H1 (cell line): ENCODE data around the gene SLC39A11. TPM values are rescaled to one million over a fixed set of nuclear protein-coding genes. Genes with fewer than 3 reads are reported as not detected.

ENCODE experiments used
- CTCF ChIA-PET: fragments of 300-600 bp; sonication (Branson Sonifier 250); formaldehyde crosslinking; loops from one replicate; lab custom pipeline; 2021; ENCODE audit not compliant: partially characterized antibody; lab: Charles Lee
- POLR2A ChIA-PET: fragments of 300-600 bp; sonication (Branson Sonifier 250); formaldehyde crosslinking; loops from one replicate; lab custom pipeline; 2021; ENCODE audit warnings: inconsistent platforms; ENCODE audit not compliant: partially characterized antibody; lab: Charles Lee
- DNase-seq, 2 experiments: peaks; one replicate each; pipeline versions ENCODE4 v3.0.0 to v3.0.0-alpha.2; 2010 to 2022; ENCODE audit warnings: low spot score in 2 of 2, low read depth in 1 of 2, mixed read lengths in 1 of 2
- FAIRE-seq: peaks from 2 replicates; lab custom pipeline; 2011; peaks lifted over from hg19 to GRCh38; lab: Jason Lieb, UNC
- H2AFZ ChIP-seq: 2 replicates; pipeline ENCODE4 v1.8.1; 2012; ENCODE audit warnings: low read length, inconsistent platforms
- H2AK5ac ChIP-seq: 2 replicates; pipeline ENCODE4 v1.6.1; 2013; ENCODE audit warnings: low read depth, low read length
- H2BK120ac ChIP-seq: replicated peaks from 2 replicates; pipeline ENCODE3; 2013; ENCODE audit warnings: low read depth, low read length, inconsistent platforms
- H2BK12ac ChIP-seq: 2 replicates; pipeline ENCODE4 v1.6.1; 2013; ENCODE audit warnings: low read depth, low read length
- H2BK15ac ChIP-seq: 2 replicates; pipeline ENCODE4 v1.6.1; 2013; ENCODE audit warnings: low read length
- H2BK20ac ChIP-seq: 2 replicates; pipeline ENCODE4 v1.6.1; 2013; ENCODE audit warnings: low read length
- H2BK5ac ChIP-seq: 2 replicates; pipeline ENCODE4 v1.6.1; 2013; ENCODE audit warnings: low read depth, low read length
- H3K14ac ChIP-seq: 2 replicates; pipeline ENCODE4 v1.6.1; 2013; ENCODE audit warnings: inconsistent platforms; ENCODE audit not compliant: insufficient read length
- H3K18ac ChIP-seq: 2 replicates; pipeline ENCODE4 v1.6.1; 2013; ENCODE audit warnings: low read length; ENCODE audit errors: extremely low read depth
- H3K23ac ChIP-seq: 2 replicates; pipeline ENCODE4 v1.6.1; 2013; ENCODE audit warnings: inconsistent platforms; ENCODE audit not compliant: insufficient read length
- H3K23me2 ChIP-seq: 2 replicates; pipeline ENCODE4 v1.6.1; 2013; ENCODE audit warnings: low read depth, low read length
- H3K27ac ChIP-seq: 2 replicates; pipeline ENCODE4 v1.6.1; 2011; ENCODE audit warnings: low read depth, low read length, inconsistent platforms
- H3K27me3 ChIP-seq, 4 experiments: replicated peaks in 1 of 4; 1 replicate in 1 of 4; 2 replicates in 3 of 4; pipeline versions ENCODE4 v1.6.1 to v1.8.1; 2011 to 2013; ENCODE audit warnings: low read length in 3 of 4, mild to moderate bottlenecking in 3 of 4, inconsistent platforms in 2 of 4, mixed read lengths in 2 of 4, moderate library complexity in 1 of 4; ENCODE audit not compliant: control insufficient read depth in 3 of 4, insufficient read depth in 3 of 4; ENCODE audit errors: extremely low read depth in 1 of 4
- H3K36me3 ChIP-seq, 4 experiments: 2 replicates each; pipeline versions ENCODE4 v1.6.1 to v1.8.1; 2011 to 2013; ENCODE audit warnings: mild to moderate bottlenecking in 4 of 4, low read length in 3 of 4, moderate library complexity in 2 of 4, control low read depth in 1 of 4, inconsistent platforms in 1 of 4; ENCODE audit not compliant: insufficient read depth in 4 of 4, control insufficient read depth in 2 of 4
- H3K4ac ChIP-seq: replicated peaks from 2 replicates; pipeline ENCODE3; 2013; ENCODE audit warnings: low read length, low read depth, mixed read lengths, inconsistent platforms; ENCODE audit not compliant: insufficient read length
- H3K4me1 ChIP-seq, 4 experiments: replicated peaks in 1 of 4; 1 replicate in 1 of 4; 2 replicates in 3 of 4; pipeline versions ENCODE4 v1.6.1 to v1.8.1; 2011 to 2013; ENCODE audit warnings: low read length in 3 of 4, inconsistent platforms in 2 of 4, mixed read lengths in 1 of 4; ENCODE audit not compliant: insufficient read depth in 4 of 4, control insufficient read depth in 3 of 4
- H3K4me2 ChIP-seq, 2 experiments: 2 replicates each; pipeline versions ENCODE4 v1.6.1 to v1.8.1; 2011 to 2013; ENCODE audit warnings: low read depth in 2 of 2, low read length in 2 of 2, control low read depth in 1 of 2, inconsistent platforms in 1 of 2, mild to moderate bottlenecking in 1 of 2; ENCODE audit not compliant: insufficient read depth in 1 of 2
- H3K4me3 ChIP-seq, 4 experiments: fragments of 200-600, 300-600 bp in 1 of 4; sonication (generic), shearing (Covaris generic), sonication (Bioruptor Twin) in 1 of 4; 2 replicates each; pipeline versions ENCODE4 v1.5.1 to v1.8.1; 2011 to 2016; ENCODE audit warnings: low read length in 4 of 4, low read depth in 3 of 4, control low read depth in 2 of 4, inconsistent platforms in 2 of 4, mild to moderate bottlenecking in 2 of 4, mixed read lengths in 1 of 4, moderate library complexity in 1 of 4; ENCODE audit not compliant: insufficient read depth in 2 of 4; ENCODE audit errors: extremely low read depth in 1 of 4
- H3K56ac ChIP-seq: replicated peaks from 2 replicates; pipeline ENCODE3; 2013; ENCODE audit warnings: low read depth, mild to moderate bottlenecking, mixed read lengths, low read length, inconsistent platforms; ENCODE audit not compliant: insufficient read length
- H3K79me1 ChIP-seq: 2 replicates; pipeline ENCODE4 v1.6.1; 2013; ENCODE audit warnings: low read depth, low read length, control low read depth
- H3K79me2 ChIP-seq, 2 experiments: 2 replicates each; pipeline versions ENCODE4 v1.6.1 to v1.8.1; 2012 to 2013; ENCODE audit warnings: low read length in 2 of 2, mild to moderate bottlenecking in 2 of 2, inconsistent platforms in 1 of 2; ENCODE audit not compliant: insufficient read depth in 2 of 2, control insufficient read depth in 1 of 2
- H3K9ac ChIP-seq, 4 experiments: replicated peaks in 1 of 4; 1 replicate in 1 of 4; 2 replicates in 3 of 4; pipeline versions ENCODE4 v1.6.1 to v1.8.1; 2011 to 2013; ENCODE audit warnings: low read depth in 3 of 4, low read length in 3 of 4, control low read depth in 2 of 4, mild to moderate bottlenecking in 2 of 4, moderate library complexity in 2 of 4, inconsistent platforms in 1 of 4; ENCODE audit errors: extremely low read depth in 1 of 4
- H3K9me3 ChIP-seq, 2 experiments: 2 replicates each; pipeline versions ENCODE4 v1.6.1 to v1.8.1; 2012 to 2013; ENCODE audit warnings: mild to moderate bottlenecking in 2 of 2, moderate library complexity in 2 of 2, control low read depth in 1 of 2, inconsistent platforms in 1 of 2, low read depth in 1 of 2, low read length in 1 of 2, mixed read lengths in 1 of 2; ENCODE audit not compliant: insufficient read depth in 2 of 2
- H4K20me1 ChIP-seq, 2 experiments: replicated peaks in 1 of 2; 2 replicates each; pipeline versions ENCODE3 to v1.8.1; 2011 to 2013; ENCODE audit warnings: inconsistent platforms in 2 of 2, low read length in 2 of 2, mild to moderate bottlenecking in 1 of 2; ENCODE audit not compliant: insufficient read depth in 2 of 2, control insufficient read depth in 1 of 2
- H4K5ac ChIP-seq: 2 replicates; pipeline ENCODE4 v1.6.1; 2013; ENCODE audit warnings: low read length, low read depth, mixed read lengths, inconsistent platforms; ENCODE audit not compliant: insufficient read length
- H4K8ac ChIP-seq: 2 replicates; pipeline ENCODE4 v1.8.0; 2013; ENCODE audit warnings: mild to moderate bottlenecking, moderate library complexity, low read length, inconsistent platforms; ENCODE audit not compliant: insufficient read depth; ENCODE audit errors: extremely low read depth
- H4K91ac ChIP-seq: replicated peaks from 2 replicates; pipeline ENCODE3; 2013; ENCODE audit warnings: low read length, mixed read lengths, inconsistent platforms; ENCODE audit not compliant: insufficient read length
- CHD1 ChIP-seq: IDR thresholded peaks from 2 replicates; pipeline ENCODE4 v1.6.1; 2012; ENCODE audit warnings: low read depth, low read length, improper control_type of control experiment
- EGR1 ChIP-seq: IDR thresholded peaks from 2 replicates; pipeline ENCODE4 v1.6.1; 2011; ENCODE audit warnings: low read depth, low read length, borderline replicate concordance
- EP300 ChIP-seq, 2 experiments: IDR thresholded peaks; 1 replicate in 1 of 2; 2 replicates in 1 of 2; pipeline ENCODE4 v1.6.1; 2011 to 2012; ENCODE audit warnings: low read depth in 2 of 2, low read length in 2 of 2, mild to moderate bottlenecking in 2 of 2, borderline replicate concordance in 1 of 2, inconsistent platforms in 1 of 2, moderate library complexity in 1 of 2
- POU5F1 ChIP-seq: IDR thresholded peaks from 2 replicates; pipeline ENCODE4 v1.6.1; 2011; ENCODE audit warnings: low read depth, mild to moderate bottlenecking, low read length, moderate library complexity
- TEAD4 ChIP-seq: IDR thresholded peaks from 2 replicates; pipeline ENCODE4 v1.6.1; 2012; ENCODE audit warnings: low read depth, low read length, inconsistent platforms, mixed read lengths
- WGBS, 2 experiments: shearing (Covaris generic) in 1 of 2; methylation state at CpG; one replicate each; pipeline versions ENCODE4 v1.1.6 to v1.1.7; 2013 to 2015; ENCODE audit warnings: low lambda C conversion rate in 2 of 2, mixed read lengths in 2 of 2, inconsistent platforms in 1 of 2, low coverage in 1 of 2, missing lambda C conversion rate in 1 of 2; ENCODE audit not compliant: insufficient replicate concordance in 2 of 2, insufficient coverage in 1 of 2, insufficient read length in 1 of 2; ENCODE audit errors: extremely low coverage in 1 of 2, missing lambda C conversion rate in 1 of 2; 5-methylcytosine and 5-hydroxymethylcytosine counted together
- polyA plus RNA-seq, 7 experiments: library from polyadenylated mRNA; depleted of rRNA in 3 of 7; stranded (reverse) in 5 of 7; unstranded in 2 of 7; fragments of >200 nt in 5 of 7; fragments of 200-250 nt in 2 of 7; gene quantifications; 1 replicate in 5 of 7; 2 replicates in 1 of 7; 4 replicates in 1 of 7; pipeline versions ENCODE4 v1.2.1 to v1.2.3, GENCODE V29; 2011 to 2013; ENCODE audit warnings: missing spikeins in 2 of 7, mixed read lengths in 2 of 7
- total RNA-seq: library from RNA; stranded (reverse); fragmentation: NEBNext Ultra II Directional; extraction: Animal tissue kit (Norgen Biotek cat#: 25700); gene quantifications from 2 replicates; pipeline ENCODE4 v1.2.1, GENCODE V29; 2021

SLC39A11 gene
- total and polyA plus RNA-seq, 2 of the 8 experiments (the other 6 are each of a cell fraction or from before 2014, with no cell fraction given): 12.2 to 19.6 TPM

GRCh38 chr17:72991651-72992050 lies 100.8 kb downstream of the SLC39A11 start:
- ChIA-PET CTCF (interaction anchor here (1.0 kb wide), 1 partner anchor 173 kb away, joined by 4 read pairs; the partner anchor contains the start of gene SSTR2), POLR2A (no interaction called here)
- no peak overlapping the region for H3K9ac ChIP-seq
- no peak for FAIRE-seq
- no peaks in the 10 kb centered on the region for H3K36me3 ChIP-seq
- H4K91ac ChIP-seq: no peak overlapping the region
- H2AFZ ChIP-seq: no peak overlapping the region
- no peak overlapping the region for H4K5ac ChIP-seq
- H3K18ac ChIP-seq: no peak overlapping the region
- no peak overlapping the region for H4K8ac ChIP-seq
- no peaks in the 10 kb centered on the region for H3K79me1 ChIP-seq
- H3K56ac ChIP-seq: no peak overlapping the region
- H2BK120ac ChIP-seq: no peak overlapping the region
- H3K23me2 ChIP-seq: no peaks in the 10 kb centered on the region
- H3K4ac ChIP-seq: no peak overlapping the region
- H3K4me3 ChIP-seq: no peak overlapping the region
- H3K27me3 ChIP-seq: no peaks in the 10 kb centered on the region
- H2BK12ac ChIP-seq: no peak overlapping the region
- no peak overlapping the region for H2BK5ac ChIP-seq
- 89% methylated on average over 2 of the region's 2 CpGs; no CpG with 5 or more reads in 1 of the 2 experiments for WGBS, 2 experiments
- H3K23ac ChIP-seq: no peak overlapping the region
- H3K9me3 ChIP-seq: peaks cover 0 to 3% of the 10 kb centered on the region in 2 experiments; a peak in 2 of 4 replicates
- no peak overlapping the region for H2BK20ac ChIP-seq
- H3K14ac ChIP-seq: no peak overlapping the region
- H2AK5ac ChIP-seq: no peak overlapping the region
- no peak for DNase-seq
- H3K27ac ChIP-seq: no peak overlapping the region
- no peaks in the 10 kb centered on the region; a peak in 1 of 7 replicates for H3K4me1 ChIP-seq
- no peak overlapping the region for H3K4me2 ChIP-seq
- H3K79me2 ChIP-seq: no peaks in the 10 kb centered on the region
- TF ChIP-seq TEAD4 (no peak), CHD1 (no peak), EGR1 (no peak), EP300 (IDR thresholded peaks at IDR 0.05; ENCODE audit: borderline replicate concordance in 1 of 2, low read depth in 2 of 2, low read length in 2 of 2) (no peak), POU5F1 (no peak)
- TF ChIP-seq, all 59 proteins: peak for 0
- H2BK15ac ChIP-seq: no peak overlapping the region
- no peaks in the 10 kb centered on the region for H4K20me1 ChIP-seq
